Glutamatergic neuron (in vitro differentiated cells): Measurements from ENCODE around the gene HCAR3. TPM values are rescaled to one million over a fixed set of nuclear protein-coding genes. Genes with fewer than 3 reads are reported as not detected.

Source experiments
- total RNA-seq: library from RNA; stranded (reverse); fragmentation: NEBNext Ultra II Directional; extraction: Animal tissue kit (Norgen Biotek cat#: 25700); gene quantifications from one replicate; pipeline ENCODE4 v1.2.1, GENCODE V29; 2021; ENCODE audit not compliant: unreplicated experiment

The HCAR3 gene
- total RNA-seq, 1 donor from 2014 or later, result not detected

Other genes starting within 250 kb of the HCAR3 start
- 29.3 TPM for gene ZCCHC8, start 215.9 kb downstream of the HCAR3 start, total RNA-seq
- 104 TPM for gene RSRC2, start 189.9 kb downstream of the HCAR3 start, total RNA-seq
- 34.0 TPM for gene KNTC1, start 189.6 kb downstream of the HCAR3 start, total RNA-seq
- gene HCAR2, start 13.5 kb downstream of the HCAR3 start, total RNA-seq, result not detected
- not detected for gene HCAR1, start 14.0 kb upstream of the HCAR3 start, total RNA-seq
- 42.7 TPM for gene DENR, start 36.0 kb upstream of the HCAR3 start, total RNA-seq
- gene CCDC62, start 57.8 kb upstream of the HCAR3 start, total RNA-seq, result 0.78 TPM
- gene HIP1R, start 118.6 kb upstream of the HCAR3 start, total RNA-seq, result 19.3 TPM
- gene VPS37B, start 179.3 kb upstream of the HCAR3 start, total RNA-seq, result 19.7 TPM
- gene ABCB9, start 249.7 kb upstream of the HCAR3 start, total RNA-seq, result 8.8 TPM